B cell (primary cell): ENCODE data around the gene PPP1R12B. TPM values are rescaled to one million over a fixed set of nuclear protein-coding genes. Genes with fewer than 3 reads are reported as not detected.

ENCODE experiments used
- ATAC-seq: fragments of 200-7000 bp; cut with Tn5 transposase; one replicate; pipeline ENCODE4 v1.10.0; 2021; ENCODE audit warnings: low read depth, mild to moderate bottlenecking, moderate number of reproducible peaks, moderate library complexity
- CTCF ChIA-PET: fragments of 350-600 bp; sonication (Branson Sonifier 250); formaldehyde crosslinking; loops from one replicate; lab custom pipeline; 2021; ENCODE audit warnings: antibody characterized with exemption, inconsistent platforms; lab: Charles Lee
- POLR2A ChIA-PET: fragments of 350-600 bp; sonication (Branson Sonifier 250); formaldehyde crosslinking; loops from one replicate; lab custom pipeline; 2021; ENCODE audit warnings: antibody characterized with exemption; lab: Charles Lee
- DNase-seq: peaks from one replicate; pipeline ENCODE4 v3.0.0; 2013
- H2AFZ ChIP-seq: 2 replicates; pipeline ENCODE4 v1.6.1; 2012; ENCODE audit warnings: mild to moderate bottlenecking, low read depth, low read length; ENCODE audit not compliant: insufficient read depth, poor library complexity, severe bottlenecking
- H3K27ac ChIP-seq, 2 donors: 1 replicate in 1 of 2; 2 replicates in 1 of 2; pipeline ENCODE4 v1.5.1; 2012 to 2013; ENCODE audit warnings: low read length in 2 of 2, mild to moderate bottlenecking in 2 of 2, moderate library complexity in 1 of 2
- H3K27me3 ChIP-seq, 4 experiments: fragments of 200-600 bp in 1 of 4; sonication (generic) in 1 of 4; replicated peaks in 1 of 4; 1 replicate in 2 of 4; 2 replicates in 2 of 4; pipeline versions ENCODE4 v1.6.1 to v1.7.0; 2013 to 2016; ENCODE audit warnings: low read length in 3 of 4, mild to moderate bottlenecking in 2 of 4, mixed read lengths in 1 of 4, moderate library complexity in 1 of 4; ENCODE audit not compliant: insufficient read depth in 4 of 4, control insufficient read depth in 3 of 4; ENCODE audit errors: control extremely low read depth in 1 of 4
- H3K36me3 ChIP-seq, 2 experiments: replicated peaks in 1 of 2; 1 replicate in 1 of 2; 2 replicates in 1 of 2; pipeline versions ENCODE4 v1.6.1 to v1.7.1; 2013; ENCODE audit warnings: low read length in 1 of 2; ENCODE audit not compliant: insufficient read depth in 2 of 2, control insufficient read depth in 1 of 2; ENCODE audit errors: control extremely low read depth in 1 of 2, extremely low read depth in 1 of 2
- H3K4me1 ChIP-seq, 2 donors: fragments of 200-600 bp in 1 of 2; sonication (generic) in 1 of 2; 1 replicate in 1 of 2; 2 replicates in 1 of 2; pipeline versions ENCODE4 v1.5.1 to v1.6.1; 2013 to 2017; ENCODE audit warnings: low read length in 2 of 2; ENCODE audit not compliant: control insufficient read depth in 2 of 2, insufficient read depth in 2 of 2
- H3K4me2 ChIP-seq: replicated peaks from 2 replicates; pipeline ENCODE3; 2012; ENCODE audit warnings: mild to moderate bottlenecking, low read depth, low read length; ENCODE audit not compliant: poor library complexity, severe bottlenecking
- H3K4me3 ChIP-seq, 5 experiments: fragments of 200-600 bp in 1 of 5; sonication (generic) in 1 of 5; 1 replicate in 3 of 5; 2 replicates in 2 of 5; pipeline versions ENCODE4 v1.5.1 to v1.7.0; 2011 to 2016; ENCODE audit warnings: low read length in 4 of 5, mild to moderate bottlenecking in 4 of 5, low read depth in 2 of 5, control low read depth in 1 of 5, moderate library complexity in 1 of 5; ENCODE audit not compliant: insufficient read depth in 1 of 5; ENCODE audit errors: control extremely low read depth in 1 of 5, extremely low read depth in 1 of 5
- H3K79me2 ChIP-seq: fragments of 200-600 bp; sonication (generic); one replicate; pipeline ENCODE4 v1.6.0; 2016; ENCODE audit warnings: low read length; ENCODE audit not compliant: control insufficient read depth, insufficient read depth
- H3K9ac ChIP-seq: fragments of 200-600 bp; sonication (generic); 2 replicates; pipeline ENCODE4 v1.6.1; 2017; ENCODE audit warnings: mild to moderate bottlenecking, low read length, moderate library complexity
- H3K9me3 ChIP-seq, 3 donors: one replicate each; pipeline versions ENCODE4 v1.6.1 to v1.7.1; 2013; ENCODE audit warnings: low read length in 2 of 3; ENCODE audit not compliant: control insufficient read depth in 2 of 3, insufficient read depth in 1 of 3; ENCODE audit errors: control extremely low read depth in 1 of 3
- H4K20me1 ChIP-seq: 2 replicates; pipeline ENCODE4 v1.6.0; 2012; ENCODE audit warnings: mild to moderate bottlenecking, low read length; ENCODE audit not compliant: insufficient read depth, control insufficient read depth, poor library complexity, severe bottlenecking
- H3K27ac Mint-ChIP-seq: one replicate; pipeline ENCODE4 v1.8.0; 2021; ENCODE audit warnings: mixed read lengths
- H3K27me3 Mint-ChIP-seq: one replicate; pipeline ENCODE4 v1.8.0; 2021; ENCODE audit warnings: mixed read lengths
- H3K4me1 Mint-ChIP-seq: one replicate; pipeline ENCODE4 v1.8.0; 2021; ENCODE audit warnings: mixed read lengths
- H3K4me3 Mint-ChIP-seq: one replicate; pipeline ENCODE4 v1.8.0; 2021; ENCODE audit warnings: mixed read lengths
- H3K9me3 Mint-ChIP-seq: one replicate; pipeline ENCODE4 v1.8.0; 2022; ENCODE audit warnings: mixed read lengths; ENCODE audit not compliant: insufficient read depth
- CTCF ChIP-seq: fragments of 200-600 bp; IDR thresholded peaks from one replicate; pipeline ENCODE4 v1.8.0; 2022; ENCODE audit warnings: antibody characterized with exemption, mild to moderate bottlenecking
- EZH2 ChIP-seq: IDR thresholded peaks from 2 replicates; pipeline ENCODE4 v1.6.1; 2012; ENCODE audit warnings: borderline replicate concordance, low read depth, mild to moderate bottlenecking, moderate library complexity, low read length; ENCODE audit not compliant: insufficient read depth, poor library complexity, severe bottlenecking
- WGBS: methylation state at CpG from one replicate; pipeline ENCODE4 v1.1.5; 2013; ENCODE audit warnings: missing lambda C conversion rate; ENCODE audit not compliant: insufficient coverage; 5-methylcytosine and 5-hydroxymethylcytosine counted together
- intact Hi-C: fragments of 100-400 bp; cut with micrococcal nuclease; formaldehyde crosslinking; loops from one replicate; pipeline ENCODE4 v1.10.0; 2022
- polyA plus RNA-seq: library from polyadenylated mRNA; depleted of rRNA; stranded (reverse); fragments of >200 nt; gene quantifications from 2 replicates; pipeline ENCODE4 v1.2.3, GENCODE V29; 2012
- total RNA-seq, 2 donors: library from RNA; stranded (reverse); fragments of 120-200 nt in 1 of 2; gene quantifications; 1 replicate in 1 of 2; 2 replicates in 1 of 2; pipeline versions ENCODE4 v1.2.3 to v1.2.4, GENCODE V29; 2013 to 2022

Gene PPP1R12B
- total and polyA plus RNA-seq, 2 donors (not counting 1 experiment from before 2014, with no cell fraction given), result 7.1 to 49.6 TPM

GRCh38 chr1:202361701-202362100 is 13.2 kb downstream of the PPP1R12B start:
- H3K9me3 ChIP-seq, result no peaks in the 10 kb centered on the region
- H3K79me2 ChIP-seq, result peaks cover 36% of the 10 kb centered on the region
- TF ChIP-seq EZH2, result no peak
- TF ChIP-seq CTCF, result no peak
- H4K20me1 ChIP-seq, result peaks cover 10% of the 10 kb centered on the region
- H3K4me3 Mint-ChIP-seq, result no peak overlapping the region
- H2AFZ ChIP-seq, result no peak overlapping the region
- DNase-seq, result no peak
- H3K4me1 Mint-ChIP-seq, result peaks cover 1% of the 10 kb centered on the region
- no peaks in the 10 kb centered on the region for H3K36me3 ChIP-seq
- intact Hi-C loops, result no loop called here
- H3K9me3 Mint-ChIP-seq, result no peaks in the 10 kb centered on the region
- POLR2A ChIA-PET, result no interaction called here
- no peak overlapping the region for H3K9ac ChIP-seq
- no peak for ATAC-seq
- WGBS, result 94% methylated on average over 2 of the region's 3 CpGs
- CTCF ChIA-PET, result interaction anchor here (1.2 kb wide), 1 partner anchor 11 kb away, joined by 3 read pairs; no protein-coding TSS in a partner anchor
- no peaks in the 10 kb centered on the region for H3K27me3 Mint-ChIP-seq
- no peaks in the 10 kb centered on the region for H3K27me3 ChIP-seq
- H3K4me3 ChIP-seq, result no peak overlapping the region
- H3K27ac Mint-ChIP-seq, result no peak overlapping the region
- no peak overlapping the region for H3K4me2 ChIP-seq
- H3K4me1 ChIP-seq, result no peaks in the 10 kb centered on the region
- no peak overlapping the region for H3K27ac ChIP-seq

GRCh38 chr1:202362212-202362611 is 13.7 kb downstream of the PPP1R12B start:
- no peak overlapping the region for H3K9ac ChIP-seq
- Mint-ChIP-seq H3K4me3 (no peak overlapping the region), H3K9me3 (no peaks in the 10 kb centered on the region), H3K27me3 (no peaks in the 10 kb centered on the region), H3K4me1 (peaks cover 1% of the 10 kb centered on the region), H3K27ac (no peak overlapping the region)
- intact Hi-C loops, result no loop called here
- no peaks in the 10 kb centered on the region for H3K27me3 ChIP-seq
- TF ChIP-seq CTCF, result no peak
- no peak for TF ChIP-seq EZH2
- DNase-seq (no peak), ATAC-seq (no peak)
- H3K9me3 ChIP-seq, result no peaks in the 10 kb centered on the region
- ChIA-PET POLR2A (no interaction called here), CTCF (no interaction called here)
- peaks cover 34% of the 10 kb centered on the region for H3K79me2 ChIP-seq
- peaks cover 10% of the 10 kb centered on the region for H4K20me1 ChIP-seq
- no peak overlapping the region for H2AFZ ChIP-seq
- H3K4me2 ChIP-seq, result no peak overlapping the region
- H3K36me3 ChIP-seq, result no peaks in the 10 kb centered on the region
- WGBS, result 80% methylated on average over 1 of the region's 2 CpGs
- no peak overlapping the region for H3K4me3 ChIP-seq
- H3K27ac ChIP-seq, result no peak overlapping the region
- no peaks in the 10 kb centered on the region for H3K4me1 ChIP-seq
